HepG2 (cell line): Measurements from ENCODE around the gene SLC39A1. TPM values are rescaled to one million over a fixed set of nuclear protein-coding genes. Genes with fewer than 3 reads are reported as not detected.

Experiments used
- AGO1 ChIP-seq: fragments of 200-400 bp; formaldehyde crosslinking; IDR thresholded peaks from 2 replicates; pipeline ENCODE4 v1.6.1; 2017; ENCODE audit warnings: mild to moderate bottlenecking, low read depth, low read length, moderate library complexity; ENCODE audit not compliant: poor library complexity, severe bottlenecking
- ATF5 ChIP-seq: sonication (generic); formaldehyde crosslinking; IDR thresholded peaks from 2 replicates; pipeline ENCODE4 v1.4.0; 2020; ENCODE audit warnings: mild to moderate bottlenecking, low read depth, missing genetic modification reagents
- CEBPB ChIP-seq: IDR thresholded peaks from 2 replicates; pipeline ENCODE4 v1.6.1; 2011; ENCODE audit warnings: low read depth, low read length, improper control_type of control experiment, borderline replicate concordance
- CENPX ChIP-seq: sonication (generic); formaldehyde crosslinking; IDR thresholded peaks from 2 replicates; pipeline ENCODE4 v1.9.0; 2021; ENCODE audit warnings: mild to moderate bottlenecking, missing genetic modification reagents, moderate library complexity
- HNRNPLL ChIP-seq: fragments of 200-400 bp; formaldehyde crosslinking; IDR thresholded peaks from 2 replicates; pipeline ENCODE4 v1.6.1; 2017; ENCODE audit warnings: mild to moderate bottlenecking, low read depth, low read length; ENCODE audit not compliant: poor library complexity, severe bottlenecking
- IKZF1 ChIP-seq: fragments of 450-650 bp; IDR thresholded peaks from 2 replicates; pipeline ENCODE4 v1.7.1; 2016
- MATR3 ChIP-seq: sonication (generic); formaldehyde crosslinking; IDR thresholded peaks from 2 replicates; pipeline ENCODE4 v1.4.0; 2020; ENCODE audit warnings: missing genetic modification reagents
- MTA1 ChIP-seq: sonication (generic); formaldehyde crosslinking; IDR thresholded peaks from 2 replicates; pipeline ENCODE4 v1.4.0; 2020; ENCODE audit warnings: missing genetic modification reagents, mild to moderate bottlenecking, borderline replicate concordance
- NFE2L2 ChIP-seq: fragments of 150-350 bp; IDR thresholded peaks from 2 replicates; pipeline ENCODE4 v1.6.1; 2014; ENCODE audit warnings: low read length
- PHF8 ChIP-seq: sonication (generic); formaldehyde crosslinking; IDR thresholded peaks from 2 replicates; pipeline ENCODE4 v1.5.0; 2020; ENCODE audit warnings: missing genetic modification reagents
- RARG ChIP-seq: sonication (generic); formaldehyde crosslinking; IDR thresholded peaks from 2 replicates; pipeline ENCODE4 v1.4.0; 2020; ENCODE audit warnings: low read depth, mild to moderate bottlenecking, missing genetic modification reagents
- SETDB1 ChIP-seq: sonication (generic); formaldehyde crosslinking; IDR thresholded peaks from 2 replicates; pipeline ENCODE4 v1.5.1; 2020; ENCODE audit warnings: missing genetic modification reagents, mild to moderate bottlenecking, borderline replicate concordance
- ZBTB25 ChIP-seq: IDR thresholded peaks from 2 replicates; pipeline ENCODE4 v1.6.1; 2018; ENCODE audit warnings: missing genetic modification reagents
- ZBTB7B ChIP-seq: sonication (generic); formaldehyde crosslinking; IDR thresholded peaks from 2 replicates; pipeline ENCODE4 v1.4.0; 2020; ENCODE audit warnings: missing genetic modification reagents
- ZNF136 ChIP-seq: sonication (generic); formaldehyde crosslinking; IDR thresholded peaks from 2 replicates; pipeline ENCODE4 v1.8.1; 2022; ENCODE audit warnings: low read depth, mild to moderate bottlenecking, moderate library complexity, missing genetic modification reagents
- ZNF260 ChIP-seq: sonication (generic); formaldehyde crosslinking; IDR thresholded peaks from 2 replicates; pipeline ENCODE4 v1.4.0; 2020; ENCODE audit warnings: missing genetic modification reagents, low read depth, mild to moderate bottlenecking, borderline replicate concordance
- ZNF431 ChIP-seq: sonication (generic); formaldehyde crosslinking; IDR thresholded peaks from 2 replicates; pipeline ENCODE4 v1.9.0; 2022; ENCODE audit warnings: missing genetic modification reagents, low read depth, mild to moderate bottlenecking, borderline replicate concordance
- ZSCAN25 ChIP-seq: sonication (generic); formaldehyde crosslinking; IDR thresholded peaks from 2 replicates; pipeline ENCODE4 v1.8.0; 2022; ENCODE audit warnings: mild to moderate bottlenecking, missing genetic modification reagents
- polyA plus RNA-seq, 8 experiments: library from polyadenylated mRNA; depleted of rRNA in 3 of 8; stranded (reverse) in 7 of 8; unstranded in 1 of 8; fragments of >200 nt; fragmentation: Illumina TruSeq in 4 of 8; extraction: Trizol in 4 of 8; gene quantifications; 2 replicates each; pipeline versions ENCODE4 v1.2.1 to v1.2.3, GENCODE V29; 2011 to 2016; ENCODE audit warnings: low read depth in 4 of 8, missing spikeins in 1 of 8, mixed read lengths in 1 of 8; ENCODE audit not compliant: insufficient read depth in 1 of 8
- total RNA-seq, 5 experiments: library from RNA; depleted of rRNA; stranded (reverse); fragments of >200 nt; fragmentation: Illumina TruSeq; extraction: Trizol; gene quantifications; 2 replicates each; pipeline ENCODE4 v1.2.3, GENCODE V29; 2016; ENCODE audit warnings: low read depth in 1 of 5
- TF ChIP-seq, protein P1 (sequence below), 2 experiments: fragments of 450-650 bp in 1 of 2; sonication (generic) in 1 of 2; formaldehyde crosslinking in 1 of 2; IDR thresholded peaks; 2 replicates each; pipeline versions ENCODE4 v1.6.1 to v1.8.0; 2016 to 2022; ENCODE audit warnings: antibody characterized with exemption in 1 of 2, mild to moderate bottlenecking in 1 of 2, missing genetic modification reagents in 1 of 2

The SLC39A1 gene
- total and polyA plus RNA-seq, 2 of the 13 experiments (the other 11 are each of a cell fraction or from before 2014, with no cell fraction given), result 71.2 to 78.4 TPM

- TF ChIP-seq HNRNPLL (no peak), CENPX (CRISPR knock-in tag) (no peak), CEBPB (no peak), ZSCAN25 (0 out of 2 replicates have a peak, but pooled peaks have one; percentile 45), ZNF260 (CRISPR knock-in tag) (no peak), SETDB1 (CRISPR knock-in tag) (no peak), ATF5 (CRISPR knock-in tag) (no peak), RARG (CRISPR knock-in tag) (no peak), MATR3 (CRISPR knock-in tag) (no peak), NFE2L2 (no peak), ZBTB7B (peak; percentile 62; the same call in 1 of the 2 replicates), IKZF1 (no peak), AGO1 (peak; percentile 66), ZNF136 (CRISPR knock-in tag) (0 out of 2 replicates have a peak, but pooled peaks have one; percentile 73), MTA1 (CRISPR knock-in tag) (peak; percentile 58; the same call in 1 of the 2 replicates), PHF8 (CRISPR knock-in tag) (peak; percentile 37), ZBTB25 (CRISPR knock-in tag) (0 out of 2 replicates have a peak, but pooled peaks have one; percentile 45), ZNF431 (CRISPR knock-in tag) (no peak)
- TF ChIP-seq, protein P1, sequence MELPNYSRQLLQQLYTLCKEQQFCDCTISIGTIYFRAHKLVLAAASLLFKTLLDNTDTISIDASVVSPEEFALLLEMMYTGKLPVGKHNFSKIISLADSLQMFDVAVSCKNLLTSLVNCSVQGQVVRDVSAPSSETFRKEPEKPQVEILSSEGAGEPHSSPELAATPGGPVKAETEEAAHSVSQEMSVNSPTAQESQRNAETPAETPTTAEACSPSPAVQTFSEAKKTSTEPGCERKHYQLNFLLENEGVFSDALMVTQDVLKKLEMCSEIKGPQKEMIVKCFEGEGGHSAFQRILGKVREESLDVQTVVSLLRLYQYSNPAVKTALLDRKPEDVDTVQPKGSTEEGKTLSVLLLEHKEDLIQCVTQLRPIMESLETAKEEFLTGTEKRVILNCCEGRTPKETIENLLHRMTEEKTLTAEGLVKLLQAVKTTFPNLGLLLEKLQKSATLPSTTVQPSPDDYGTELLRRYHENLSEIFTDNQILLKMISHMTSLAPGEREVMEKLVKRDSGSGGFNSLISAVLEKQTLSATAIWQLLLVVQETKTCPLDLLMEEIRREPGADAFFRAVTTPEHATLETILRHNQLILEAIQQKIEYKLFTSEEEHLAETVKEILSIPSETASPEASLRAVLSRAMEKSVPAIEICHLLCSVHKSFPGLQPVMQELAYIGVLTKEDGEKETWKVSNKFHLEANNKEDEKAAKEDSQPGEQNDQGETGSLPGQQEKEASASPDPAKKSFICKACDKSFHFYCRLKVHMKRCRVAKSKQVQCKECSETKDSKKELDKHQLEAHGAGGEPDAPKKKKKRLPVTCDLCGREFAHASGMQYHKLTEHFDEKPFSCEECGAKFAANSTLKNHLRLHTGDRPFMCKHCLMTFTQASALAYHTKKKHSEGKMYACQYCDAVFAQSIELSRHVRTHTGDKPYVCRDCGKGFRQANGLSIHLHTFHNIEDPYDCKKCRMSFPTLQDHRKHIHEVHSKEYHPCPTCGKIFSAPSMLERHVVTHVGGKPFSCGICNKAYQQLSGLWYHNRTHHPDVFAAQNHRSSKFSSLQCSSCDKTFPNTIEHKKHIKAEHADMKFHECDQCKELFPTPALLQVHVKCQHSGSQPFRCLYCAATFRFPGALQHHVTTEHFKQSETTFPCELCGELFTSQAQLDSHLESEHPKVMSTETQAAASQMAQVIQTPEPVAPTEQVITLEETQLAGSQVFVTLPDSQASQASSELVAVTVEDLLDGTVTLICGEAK (IDR thresholded peaks at IDR 0.05), result no peak
- TF ChIP-seq, protein P1 (CRISPR knock-in tag; IDR thresholded peaks at IDR 0.05), result no peak
Measured at GRCh38 chr1:153946622-153947241, 16.6 kb downstream of the SLC39A1 start, which contains the start of gene DENND4B (continued).
